Stimulated activated CD4-positive, alpha-beta T cell treated with anti-CD3 and anti-CD28 coated beads, Interleukin-4, amount 100 ng/mL, for 24 hours (primary cell): ENCODE measurements around the gene GPRC5D.

ENCODE experiments used
- DNase-seq: peaks from one replicate; pipeline ENCODE4 v3.0.0-alpha.2; 2020

The GPRC5D gene

DNA sequence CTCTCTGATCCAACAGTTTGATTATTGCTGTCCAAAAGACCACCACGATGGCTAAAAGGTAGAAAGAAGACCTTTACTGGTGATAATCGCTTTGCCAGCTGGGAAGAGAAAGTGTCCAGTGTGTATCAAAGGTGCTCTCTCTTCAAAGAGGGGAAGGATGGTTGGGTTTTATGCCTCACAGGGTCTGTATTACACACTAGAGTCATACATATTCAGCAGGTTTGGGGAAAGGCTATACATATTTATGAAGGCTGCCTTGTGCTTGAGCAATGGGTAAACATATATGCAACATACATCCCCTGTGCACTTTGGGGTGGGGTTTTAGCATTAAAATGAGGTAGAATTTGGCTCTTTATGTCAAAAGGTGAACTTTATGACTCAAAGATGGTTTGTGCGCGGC lies 18.2 kb downstream of the GPRC5D start:
- DNase-seq = no peak

DNA sequence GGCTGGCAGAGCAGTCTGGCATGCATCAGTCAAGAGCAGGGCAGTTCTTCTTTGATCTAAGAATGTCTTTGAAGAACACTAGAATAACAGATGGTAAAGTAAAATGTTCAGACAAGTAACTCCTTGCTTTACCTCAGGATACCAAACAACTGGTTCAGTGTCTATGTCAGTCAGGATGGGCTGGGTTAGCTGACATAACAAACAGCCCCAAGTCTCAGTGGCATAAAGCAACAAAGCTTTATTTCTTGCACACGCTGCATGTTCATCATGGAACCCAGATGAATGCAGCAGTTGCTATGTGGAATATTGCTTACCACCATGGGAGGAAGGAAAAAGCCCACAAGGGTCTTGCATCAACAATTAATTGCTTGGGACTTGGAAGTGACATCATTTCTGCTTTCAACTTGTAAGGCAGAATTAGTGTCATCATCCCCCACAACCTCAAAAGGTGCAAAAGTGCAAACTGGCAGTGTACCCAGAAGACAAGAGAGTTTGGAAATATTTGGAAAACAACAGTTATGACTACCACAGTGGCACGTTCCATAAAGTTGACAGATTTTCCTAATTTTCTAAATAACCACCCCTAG lies 21.2 kb downstream of the GPRC5D start:
- DNase-seq = no peak

DNA sequence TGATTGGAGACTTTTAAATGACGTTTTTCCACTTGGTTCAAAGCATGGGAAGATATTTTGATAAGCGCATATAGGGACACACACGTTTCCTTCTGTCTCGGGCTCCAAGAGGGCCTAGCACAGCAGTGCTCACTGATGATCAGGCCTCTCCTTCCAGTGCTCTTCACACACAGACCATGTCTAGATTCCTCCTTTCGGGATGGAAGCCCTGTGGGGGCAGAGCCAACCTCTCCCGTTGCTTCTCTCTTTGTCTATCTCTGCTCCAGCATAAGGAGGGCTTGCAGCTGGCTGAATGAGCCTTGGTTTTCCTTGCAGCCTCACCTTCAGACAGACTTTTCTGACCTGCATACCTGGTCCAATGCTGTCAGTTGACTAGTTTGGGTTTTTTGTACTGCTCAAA lies 22.3 kb downstream of the GPRC5D start:
- DNase-seq = no peak

DNA sequence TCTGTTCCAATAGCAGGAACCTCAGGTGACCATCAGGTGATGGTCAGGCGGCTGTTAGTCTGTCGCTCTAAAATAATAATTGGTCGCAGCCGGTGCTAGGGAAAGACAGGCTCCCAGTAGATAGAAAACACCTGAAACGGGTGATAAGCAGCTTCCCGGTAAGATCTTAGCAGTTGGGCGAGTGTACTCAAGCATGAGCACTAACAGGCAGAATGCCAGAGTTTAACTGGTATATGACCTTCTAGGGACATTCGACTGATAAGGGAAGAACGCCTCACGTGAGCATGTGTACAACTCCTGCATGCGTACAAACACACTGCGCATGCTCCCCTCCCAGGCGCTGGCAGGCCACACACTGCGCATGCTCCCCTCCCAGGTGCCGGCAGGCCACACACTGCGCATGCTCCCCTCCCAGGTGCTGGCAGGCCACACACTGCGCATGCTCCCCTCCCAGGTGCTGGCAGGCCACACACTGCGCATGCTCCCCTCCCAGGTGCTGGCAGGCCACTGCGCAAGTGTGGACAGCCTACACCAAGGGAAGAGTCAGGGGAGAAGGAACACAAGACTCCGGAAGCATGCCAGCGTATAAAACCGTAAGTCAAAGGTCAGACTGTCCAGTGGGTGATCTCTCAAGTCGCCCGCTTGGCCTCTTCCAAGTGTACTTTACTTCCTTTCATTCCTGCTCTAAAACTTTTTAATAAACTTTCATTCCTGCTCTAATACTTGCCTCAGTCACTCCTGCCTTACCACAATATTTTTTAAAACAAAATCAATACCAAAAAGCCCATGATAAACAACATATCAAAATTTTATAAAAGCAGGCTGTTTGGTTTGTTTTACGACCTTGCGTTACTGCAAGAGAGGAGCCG lies 24.5 kb downstream of the GPRC5D start:
- DNase-seq = peak; percentile 53

DNA sequence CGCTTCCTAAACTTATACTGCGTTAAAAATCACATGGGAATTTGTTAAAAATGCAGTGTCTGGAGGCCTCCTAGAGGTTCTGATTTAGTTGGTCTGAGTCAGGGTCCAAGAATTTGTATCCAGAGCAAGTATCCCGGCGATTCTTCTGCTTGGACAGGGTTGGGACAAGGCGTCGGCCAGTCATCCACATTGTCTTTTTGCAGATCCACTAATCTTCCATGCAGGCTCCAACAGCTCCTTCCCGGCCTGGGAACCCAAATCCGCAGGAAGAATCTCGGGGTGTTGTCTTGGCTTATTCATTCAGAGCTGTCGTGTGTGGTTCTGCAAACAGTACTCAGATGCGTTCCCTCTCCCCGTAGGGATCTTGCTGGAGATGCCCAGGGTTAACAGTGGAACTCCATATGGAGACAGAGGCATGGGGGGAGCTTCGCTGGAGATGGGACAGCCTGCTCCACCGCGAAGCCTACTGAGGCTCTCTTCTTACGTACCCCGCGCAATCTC lies 25.3 kb downstream of the GPRC5D start:
- no peak for DNase-seq

DNA sequence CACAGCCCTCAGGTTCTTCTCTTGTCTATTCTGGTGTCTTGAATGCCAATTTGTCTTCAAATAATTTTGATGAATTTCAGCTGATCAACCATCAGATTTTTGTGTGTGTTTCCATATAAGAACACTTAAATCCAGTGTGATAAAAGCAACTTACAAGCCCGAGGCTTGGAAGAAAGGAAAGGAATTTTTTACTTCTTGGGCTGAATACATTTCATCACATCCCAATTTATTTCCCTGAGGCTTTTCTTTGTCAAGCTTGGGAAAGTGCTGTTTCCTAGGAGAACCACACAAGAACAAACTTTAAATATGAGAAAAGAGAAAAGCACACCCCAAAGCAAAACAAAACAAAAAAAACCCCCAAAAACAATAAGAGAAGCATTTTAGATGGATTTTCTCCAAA lies 26.6 kb downstream of the GPRC5D start:
- DNase-seq = no peak

DNA sequence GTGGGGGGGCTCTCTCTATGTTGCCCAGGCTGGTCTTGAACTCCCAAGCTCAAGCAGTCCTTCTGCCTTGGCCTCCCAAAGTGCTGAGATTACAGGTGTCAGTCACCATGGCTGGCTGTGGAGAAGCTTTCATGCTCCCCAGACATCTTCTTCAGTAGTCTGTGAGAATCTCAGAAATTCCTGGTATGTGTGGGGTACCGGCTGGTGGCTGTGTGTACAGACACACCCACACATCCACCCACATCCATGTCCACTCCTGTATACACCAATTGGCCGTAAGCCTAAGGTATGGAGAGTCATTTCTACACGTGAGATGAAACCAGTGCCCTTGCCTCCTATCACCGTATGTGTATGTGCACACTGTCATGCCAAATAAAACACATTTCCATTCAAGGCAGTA lies 27.8 kb downstream of the GPRC5D start:
- DNase-seq = no peak

DNA sequence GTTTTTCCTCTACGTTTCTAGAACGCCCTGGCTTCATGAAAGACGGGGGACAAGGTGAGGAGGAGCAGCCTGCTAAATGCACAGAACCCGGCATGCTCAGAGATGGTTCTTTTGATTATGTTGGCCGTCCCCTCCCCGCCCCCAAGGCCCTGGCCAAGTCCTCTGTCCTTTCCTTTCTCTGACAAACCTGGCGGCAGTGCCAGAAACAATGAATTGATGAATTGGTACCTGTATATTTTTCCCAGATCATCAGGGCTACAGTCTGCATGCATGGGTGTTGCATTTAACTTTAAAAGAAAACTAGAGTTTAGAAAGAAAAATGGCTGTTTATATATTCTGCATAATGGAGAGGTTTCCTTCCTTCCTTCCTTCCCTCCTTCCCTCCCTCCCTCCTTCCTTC lies 29.0 kb downstream of the GPRC5D start:
- no peak for DNase-seq

DNA sequence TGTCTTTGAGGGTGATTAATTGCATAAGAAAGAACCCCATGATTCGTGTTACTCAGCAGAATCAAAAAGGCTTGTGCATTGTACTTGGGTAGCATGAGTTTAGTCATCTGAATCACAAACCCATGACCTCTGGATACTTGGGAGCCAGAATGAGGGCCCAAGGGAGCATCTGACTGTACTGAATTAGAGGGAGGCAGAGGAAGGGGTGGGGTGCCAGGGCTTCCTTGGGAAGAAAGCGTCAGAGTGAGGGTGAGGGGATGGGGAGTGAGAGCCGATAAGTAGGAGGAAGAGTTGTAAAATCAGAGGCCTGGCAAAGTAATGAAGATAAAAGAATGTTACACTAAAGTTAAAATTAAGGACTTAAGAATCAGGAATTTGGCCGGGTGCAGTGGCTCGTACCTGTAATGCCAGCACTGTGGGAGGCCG lies 29.8 kb downstream of the GPRC5D start:
- no peak for DNase-seq

DNA sequence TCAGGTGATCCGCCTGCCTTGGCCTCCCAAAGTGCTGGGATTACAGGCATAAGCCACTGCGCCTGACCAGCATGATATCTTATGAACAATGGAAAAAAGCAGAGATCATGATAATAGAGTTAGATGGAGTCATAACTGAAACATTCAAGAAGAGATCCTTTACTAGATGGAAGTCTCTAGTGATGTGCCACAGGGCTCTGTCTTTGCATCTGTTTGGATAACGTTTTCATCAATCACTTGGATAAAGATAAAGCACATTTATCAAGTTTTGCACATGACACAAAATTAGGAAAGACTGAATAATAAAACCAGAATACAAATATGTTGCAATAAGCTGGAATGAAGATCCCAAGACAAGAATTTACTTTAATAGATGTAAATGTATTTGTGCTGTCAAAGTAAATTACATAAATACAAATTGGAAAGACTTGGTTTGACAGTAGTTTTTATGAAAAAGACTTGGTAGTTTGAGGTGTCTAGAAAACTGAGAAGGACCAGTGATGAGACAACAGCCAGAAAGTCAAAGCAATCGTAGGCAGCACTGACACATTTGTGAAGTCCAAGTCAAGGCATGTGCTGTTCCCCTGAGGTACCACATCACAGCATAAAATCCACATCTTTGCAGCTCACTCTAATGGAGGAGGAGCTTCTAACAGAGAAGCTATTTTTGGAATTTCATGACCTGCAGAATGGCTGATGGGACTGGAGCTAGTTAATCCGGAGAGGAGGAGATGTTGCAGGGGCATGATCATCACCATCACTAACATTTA lies 32.1 kb downstream of the GPRC5D start:
- no peak for DNase-seq

DNA sequence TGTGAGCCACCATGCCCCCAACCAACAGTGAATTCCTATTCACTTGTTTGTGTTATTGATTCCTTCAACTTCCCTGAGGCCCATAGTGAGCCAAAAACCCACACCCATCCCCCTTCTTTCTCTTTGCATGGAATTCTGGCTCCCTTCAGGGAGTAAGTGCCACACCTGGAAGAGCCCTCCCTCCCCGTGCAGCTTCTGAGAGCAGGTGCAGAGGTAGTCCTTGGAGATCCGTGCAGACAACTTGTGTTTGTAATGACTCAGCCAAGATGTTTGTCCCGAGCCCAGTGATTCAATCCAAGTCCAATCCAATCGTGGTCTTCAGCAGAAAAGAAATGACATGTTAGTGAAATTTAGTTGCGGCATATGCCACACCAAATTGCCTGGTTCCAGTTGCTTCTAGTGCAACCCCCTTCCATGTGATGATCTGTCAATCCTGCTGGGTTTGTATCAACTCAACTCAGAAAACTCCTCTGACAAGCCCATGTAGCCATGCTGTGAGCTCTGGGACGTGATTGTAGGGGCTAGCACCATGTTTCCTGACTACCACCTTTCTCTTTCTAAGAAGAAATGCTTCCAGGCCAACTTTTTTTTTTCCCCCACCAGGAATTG lies 33.1 kb downstream of the GPRC5D start:
- DNase-seq = no peak

DNA sequence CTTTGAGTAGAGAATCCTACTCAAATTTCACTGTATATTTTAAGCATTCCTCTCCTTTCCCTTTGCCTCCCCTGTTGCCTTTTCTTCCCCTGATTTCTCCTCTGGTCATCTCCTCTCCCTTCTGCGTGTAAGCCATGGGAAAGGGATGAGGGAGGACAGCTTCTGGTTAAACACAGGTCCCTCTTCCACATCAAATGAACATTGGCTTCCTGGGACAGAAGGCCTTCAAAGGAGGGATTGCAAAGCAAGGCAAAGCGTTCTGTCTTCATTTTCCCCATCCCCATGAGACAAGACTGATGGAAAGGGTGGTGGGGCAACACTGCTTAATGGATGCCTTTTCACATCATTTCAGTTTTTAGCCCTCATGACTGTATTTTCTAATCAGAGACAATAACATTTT lies 34.5 kb downstream of the GPRC5D start:
- no peak for DNase-seq

DNA sequence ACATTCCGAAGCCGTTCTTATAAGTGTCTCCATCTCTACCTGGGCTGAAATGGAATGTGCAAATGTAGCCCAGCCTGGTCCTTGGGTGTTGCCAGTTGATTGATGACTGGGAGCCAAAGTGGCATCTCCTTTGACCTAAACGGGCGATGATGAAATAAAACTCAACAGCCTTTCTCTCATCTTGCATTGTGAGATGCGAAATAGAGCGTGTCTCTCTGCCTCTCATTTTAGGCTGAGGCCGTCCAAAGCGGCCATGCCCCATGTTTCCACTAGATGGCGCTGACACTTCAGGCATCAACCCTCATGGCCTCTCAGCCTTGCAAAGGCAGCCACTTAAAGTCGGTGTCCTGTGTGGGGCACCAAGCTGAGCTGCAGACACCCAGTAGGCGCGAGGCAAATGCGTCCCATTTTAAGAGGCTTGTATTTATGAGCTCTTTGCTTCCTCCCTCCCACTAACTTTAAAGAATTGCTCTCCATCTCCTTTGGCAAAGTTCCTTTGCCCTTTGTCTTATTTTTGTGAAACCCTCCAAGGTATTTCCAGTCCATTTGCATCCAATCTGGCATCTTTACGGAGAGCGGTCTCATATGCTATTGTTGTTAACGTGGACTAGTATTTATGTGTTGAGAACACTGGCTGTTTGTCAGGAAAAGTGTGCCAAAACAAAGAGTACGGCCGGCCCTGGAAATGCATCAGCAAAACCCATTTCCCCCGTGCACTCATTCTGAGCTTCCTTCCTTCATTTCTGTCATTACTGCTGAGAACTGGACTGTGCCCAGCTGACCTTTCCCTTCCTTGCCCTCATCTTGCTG lies 35.6 kb downstream of the GPRC5D start:
- peak; percentile 86 for DNase-seq

DNA sequence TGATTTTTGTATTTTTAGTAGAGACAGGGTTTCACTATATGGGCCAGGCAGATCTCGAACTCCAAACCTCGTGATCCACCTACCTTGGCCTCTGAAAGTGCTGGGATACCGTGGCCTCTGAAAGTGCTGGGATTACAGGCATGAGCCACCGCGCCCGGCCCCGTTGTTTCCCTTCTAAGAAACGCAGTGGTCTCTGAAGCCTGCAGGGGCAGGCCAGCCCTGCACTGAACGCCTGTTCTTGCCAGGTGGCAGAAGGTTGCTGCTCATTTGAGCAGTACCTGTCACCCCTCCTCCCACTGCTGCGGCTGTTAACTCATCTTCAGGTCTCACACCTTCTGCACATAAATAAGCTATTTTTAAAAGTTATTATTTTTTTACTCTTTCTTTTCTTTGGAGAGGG lies 36.3 kb downstream of the GPRC5D start:
- no peak for DNase-seq

DNA sequence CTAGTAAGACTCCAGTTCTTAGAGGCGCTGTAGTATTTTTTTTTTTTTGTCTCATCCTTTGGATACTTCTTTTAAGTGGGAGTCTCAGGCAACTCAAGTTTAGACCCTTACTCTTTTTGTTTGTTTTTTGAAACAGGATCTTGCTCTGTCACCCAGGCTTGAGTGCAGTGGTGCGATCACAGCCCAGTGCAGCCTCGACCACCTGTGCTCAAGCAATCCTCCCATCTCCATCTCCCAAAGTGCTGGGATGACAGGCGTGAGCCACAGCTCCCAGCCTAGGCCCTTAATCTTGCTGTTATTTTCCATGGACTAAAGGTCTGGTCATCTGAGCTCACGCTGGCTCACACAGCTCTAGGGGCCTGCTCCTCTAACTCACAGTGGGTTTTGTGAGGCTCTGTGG lies 39.3 kb downstream of the GPRC5D start:
- no peak for DNase-seq

DNA sequence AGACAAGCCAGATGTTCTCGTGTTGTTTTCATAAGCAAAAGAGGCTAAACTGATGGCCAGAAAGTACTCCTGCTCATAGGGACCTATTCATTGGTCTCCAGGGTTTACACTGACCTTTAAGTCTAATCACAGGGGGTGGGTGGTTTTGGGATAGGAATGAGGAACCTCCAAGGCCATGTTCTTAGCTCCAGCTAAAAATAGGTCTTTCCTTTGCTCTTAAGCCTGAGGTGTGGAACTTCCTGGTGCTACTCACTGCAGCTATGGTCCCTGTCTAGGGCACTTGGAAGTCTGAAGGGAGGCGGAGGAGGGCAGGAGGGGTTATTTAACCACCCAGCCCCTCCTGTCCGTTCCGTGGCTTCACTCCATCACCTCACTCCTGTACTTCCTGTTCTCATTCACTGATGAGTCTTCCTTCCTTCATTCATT lies 42.0 kb downstream of the GPRC5D start:
- DNase-seq = no peak

DNA sequence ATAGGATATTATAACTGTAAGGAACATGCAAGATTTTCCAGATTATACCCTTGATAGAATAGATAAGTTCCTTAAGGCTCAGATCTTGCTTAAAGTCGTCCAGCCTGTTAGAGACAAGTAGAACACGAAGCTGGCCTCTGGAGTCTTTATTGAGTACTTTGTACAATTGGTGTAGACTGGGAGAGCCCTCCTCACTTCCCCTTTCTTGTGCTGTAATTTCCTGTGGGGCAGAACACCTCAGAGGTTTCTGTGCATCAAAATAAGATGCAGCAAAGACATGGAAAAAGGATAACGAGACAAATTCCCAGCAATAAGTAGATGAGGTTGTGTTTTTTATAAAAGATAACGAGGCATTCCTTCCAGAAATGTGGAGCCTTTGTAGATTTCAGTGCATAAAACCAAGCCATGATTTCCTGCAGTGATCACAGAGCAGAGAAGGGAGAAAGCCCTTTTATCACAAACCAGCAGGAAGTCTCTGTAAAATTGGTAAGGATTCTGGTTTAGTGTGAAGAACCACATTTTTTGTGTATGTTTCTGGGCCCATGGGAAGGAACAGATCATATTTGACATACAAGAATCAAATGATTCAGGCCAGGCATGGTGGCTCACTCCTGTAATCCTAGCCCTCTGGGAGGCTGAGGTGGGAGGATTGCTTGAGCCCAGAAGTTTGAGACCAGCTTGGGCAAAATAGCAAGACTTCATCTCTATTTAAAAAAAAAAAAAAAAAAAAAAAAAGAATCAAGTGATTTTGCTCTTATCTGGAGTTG lies 42.6 kb downstream of the GPRC5D start:
- DNase-seq = no peak

DNA sequence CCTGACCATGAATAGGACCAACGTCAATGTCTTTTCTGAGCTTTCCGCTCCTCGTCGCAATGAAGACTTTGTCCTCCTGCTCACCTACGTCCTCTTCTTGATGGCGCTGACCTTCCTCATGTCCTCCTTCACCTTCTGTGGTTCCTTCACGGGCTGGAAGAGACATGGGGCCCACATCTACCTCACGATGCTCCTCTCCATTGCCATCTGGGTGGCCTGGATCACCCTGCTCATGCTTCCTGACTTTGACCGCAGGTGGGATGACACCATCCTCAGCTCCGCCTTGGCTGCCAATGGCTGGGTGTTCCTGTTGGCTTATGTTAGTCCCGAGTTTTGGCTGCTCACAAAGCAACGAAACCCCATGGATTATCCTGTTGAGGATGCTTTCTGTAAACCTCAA lies 43.3 kb downstream of the GPRC5D start:
- no peak for DNase-seq

DNA sequence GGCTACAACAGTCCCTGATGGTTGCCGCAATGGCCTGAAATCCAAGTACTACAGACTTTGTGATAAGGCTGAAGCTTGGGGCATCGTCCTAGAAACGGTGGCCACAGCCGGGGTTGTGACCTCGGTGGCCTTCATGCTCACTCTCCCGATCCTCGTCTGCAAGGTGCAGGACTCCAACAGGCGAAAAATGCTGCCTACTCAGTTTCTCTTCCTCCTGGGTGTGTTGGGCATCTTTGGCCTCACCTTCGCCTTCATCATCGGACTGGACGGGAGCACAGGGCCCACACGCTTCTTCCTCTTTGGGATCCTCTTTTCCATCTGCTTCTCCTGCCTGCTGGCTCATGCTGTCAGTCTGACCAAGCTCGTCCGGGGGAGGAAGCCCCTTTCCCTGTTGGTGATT lies 43.7 kb downstream of the GPRC5D start:
- no peak for DNase-seq

DNA sequence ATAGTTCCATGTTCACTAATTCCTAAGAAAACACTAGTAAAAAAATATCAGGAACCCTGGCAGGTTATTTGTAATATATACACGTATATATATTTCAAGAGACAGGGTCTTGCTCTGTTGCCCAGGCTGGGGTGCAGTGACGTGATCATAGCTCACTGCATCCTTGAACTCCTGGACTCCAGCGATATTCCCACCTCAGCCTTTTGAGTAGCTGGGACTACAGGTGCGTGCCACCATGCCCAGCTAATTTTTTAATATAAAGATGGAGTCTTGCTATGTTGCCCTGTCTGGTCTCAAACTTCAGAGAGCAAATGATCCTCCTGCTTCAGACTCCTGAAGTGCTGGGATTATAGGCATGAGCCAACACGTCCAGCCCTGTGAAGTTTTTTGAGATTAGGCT lies 44.4 kb downstream of the GPRC5D start:
- no peak for DNase-seq
